Type B pancreatic cell (in vitro differentiated cells): ENCODE results near the gene CFAP107. TPM values are rescaled to one million over a fixed set of nuclear protein-coding genes. Genes with fewer than 3 reads are reported as not detected.

Source experiments
- DNase-seq: peaks from one replicate; pipeline ENCODE4 v3.0.0; 2021; ENCODE audit warnings: mixed read lengths; ENCODE audit not compliant: unreplicated experiment; ENCODE audit errors: extremely low spot score
- H3K27ac Mint-ChIP-seq: 2 replicates; pipeline ENCODE4 v1.8.0; 2021; ENCODE audit warnings: mild to moderate bottlenecking, mixed read lengths
- H3K27me3 Mint-ChIP-seq: 2 replicates; pipeline ENCODE4 v1.8.0; 2021; ENCODE audit warnings: mixed read lengths
- H3K36me3 Mint-ChIP-seq: 2 replicates; pipeline ENCODE4 v1.8.0; 2021; ENCODE audit warnings: mixed read lengths
- H3K4me1 Mint-ChIP-seq: one replicate; pipeline ENCODE4 v1.8.0; 2021; ENCODE audit warnings: mixed read lengths; ENCODE audit not compliant: unreplicated experiment
- H3K4me3 Mint-ChIP-seq: 2 replicates; pipeline ENCODE4 v1.8.0; 2021; ENCODE audit warnings: mild to moderate bottlenecking, mixed read lengths
- H3K9me3 Mint-ChIP-seq: 2 replicates; pipeline ENCODE4 v1.8.0; 2021; ENCODE audit warnings: mixed read lengths
- CTCF ChIP-seq: fragments of 200-600 bp; sonication (generic); conservative IDR thresholded peaks from 2 replicates; pipeline ENCODE4 v1.5.0; 2021; ENCODE audit warnings: antibody characterized with exemption, mild to moderate bottlenecking
- total RNA-seq: library from RNA; stranded (reverse); gene quantifications from 2 replicates; pipeline ENCODE4 v1.2.1, GENCODE V29; 2021; ENCODE audit warnings: low replicate concordance

The CFAP107 gene
- total RNA-seq, 1 donor from 2014 or later = 2.7 TPM

DNA sequence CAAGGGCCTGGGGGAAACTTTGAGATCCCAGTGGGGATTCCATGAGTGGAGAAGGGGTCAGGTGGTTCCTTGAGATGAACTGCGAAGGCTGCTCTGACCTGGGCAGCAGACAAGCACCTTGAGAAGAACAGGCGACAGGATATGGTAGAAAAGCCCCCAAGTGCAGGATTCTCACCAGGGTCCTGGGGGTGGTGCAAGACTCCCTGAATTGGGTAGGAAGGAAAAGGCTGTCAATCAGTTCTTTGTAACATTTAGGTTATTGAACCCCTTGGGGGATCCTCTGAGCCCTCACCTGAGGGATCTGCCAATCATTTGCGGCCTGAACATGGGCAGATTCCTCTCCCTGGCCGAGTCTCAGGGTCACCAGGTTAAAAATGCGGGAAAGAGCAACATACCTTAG, 25.2 kb downstream of the CFAP107 start:
- Mint-ChIP-seq H3K4me3 (no peak overlapping the region), H3K27me3 (peaks cover 42% of the 10 kb centered on the region), H3K36me3 (no peaks in the 10 kb centered on the region), H3K27ac (no peak overlapping the region), H3K9me3 (no peaks in the 10 kb centered on the region), H3K4me1 (no peaks in the 10 kb centered on the region)
- no peak for TF ChIP-seq CTCF
- DNase-seq = no peak

GRCh38 chr1:12772520-12772919, 26.5 kb downstream of the CFAP107 start:
- H3K27ac Mint-ChIP-seq = no peak overlapping the region
- H3K4me1 Mint-ChIP-seq = no peaks in the 10 kb centered on the region
- H3K9me3 Mint-ChIP-seq = no peaks in the 10 kb centered on the region
- H3K36me3 Mint-ChIP-seq = no peaks in the 10 kb centered on the region
- no peak for DNase-seq
- no peak overlapping the region for H3K4me3 Mint-ChIP-seq
- no peak for TF ChIP-seq CTCF
- peaks cover 46% of the 10 kb centered on the region for H3K27me3 Mint-ChIP-seq

DNA sequence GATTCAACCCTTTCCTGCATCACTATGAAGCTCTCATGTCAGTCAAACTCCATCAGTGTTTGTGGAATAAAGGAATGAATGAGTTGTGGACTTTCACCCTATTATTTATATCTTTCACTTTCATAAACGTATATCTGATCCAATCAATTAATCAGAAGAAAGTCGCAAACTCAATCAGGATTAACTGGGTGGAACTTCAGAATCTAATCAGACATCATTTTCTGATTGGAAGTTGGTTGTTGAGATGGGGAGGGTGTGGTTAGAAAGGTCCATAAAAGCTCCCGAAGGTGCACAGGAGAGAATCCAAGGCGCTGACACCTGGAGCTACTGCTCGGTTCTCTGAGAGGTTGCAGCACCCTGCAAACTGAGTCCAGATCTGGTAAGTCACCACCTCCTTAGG, 27.4 kb downstream of the CFAP107 start, which contains the start of gene PRAMEF12:
TSS of gene PRAMEF12 (plus strand) at position 301 of the 400 bp plus-strand sequence. CDS start 1,130 bp downstream, outside the sequence.
- DNase-seq = no peak
- Mint-ChIP-seq H3K4me3 (no peak within 1 kb of the TSS), H3K27me3 (peaks cover 46% of the 10 kb centered on the region), H3K9me3 (no peaks in the 10 kb centered on the region), H3K27ac (no peak within 1 kb of the TSS), H3K4me1 (no peaks in the 10 kb centered on the region), H3K36me3 (no peaks in the 10 kb centered on the region)
- no peak for TF ChIP-seq CTCF

DNA sequence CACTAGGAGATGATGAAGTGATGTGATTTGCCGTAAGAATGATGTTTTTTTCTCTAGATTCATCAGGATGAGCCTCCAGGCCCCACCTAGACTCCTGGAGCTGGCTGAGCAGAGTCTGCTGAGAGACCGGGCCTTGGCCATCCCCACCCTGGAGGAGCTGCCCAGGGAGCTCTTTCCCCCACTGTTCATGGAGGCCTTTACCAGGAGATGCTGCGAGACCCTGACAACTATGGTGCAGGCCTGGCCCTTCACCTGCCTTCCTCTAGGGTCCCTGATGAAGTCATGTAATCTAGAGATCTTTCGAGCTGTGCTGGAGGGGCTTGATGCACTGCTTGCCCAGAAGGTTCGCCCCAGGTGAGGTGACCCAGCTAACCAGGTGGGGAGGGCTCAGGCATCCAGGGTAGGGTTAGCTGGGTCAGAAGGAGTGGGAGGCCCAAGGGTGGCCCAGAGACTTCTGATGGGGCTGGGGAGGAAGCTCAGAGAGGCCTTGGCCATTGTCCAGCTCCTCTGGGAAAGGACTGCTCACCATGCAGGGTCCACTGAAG, 28.9 kb downstream of the CFAP107 start:
- peaks cover 51% of the 10 kb centered on the region for H3K27me3 Mint-ChIP-seq
- no peak for DNase-seq
- no peak overlapping the region for H3K4me3 Mint-ChIP-seq
- H3K9me3 Mint-ChIP-seq = no peaks in the 10 kb centered on the region
- no peak for TF ChIP-seq CTCF
- H3K36me3 Mint-ChIP-seq = no peaks in the 10 kb centered on the region
- no peaks in the 10 kb centered on the region for H3K4me1 Mint-ChIP-seq
- H3K27ac Mint-ChIP-seq = no peak overlapping the region

DNA sequence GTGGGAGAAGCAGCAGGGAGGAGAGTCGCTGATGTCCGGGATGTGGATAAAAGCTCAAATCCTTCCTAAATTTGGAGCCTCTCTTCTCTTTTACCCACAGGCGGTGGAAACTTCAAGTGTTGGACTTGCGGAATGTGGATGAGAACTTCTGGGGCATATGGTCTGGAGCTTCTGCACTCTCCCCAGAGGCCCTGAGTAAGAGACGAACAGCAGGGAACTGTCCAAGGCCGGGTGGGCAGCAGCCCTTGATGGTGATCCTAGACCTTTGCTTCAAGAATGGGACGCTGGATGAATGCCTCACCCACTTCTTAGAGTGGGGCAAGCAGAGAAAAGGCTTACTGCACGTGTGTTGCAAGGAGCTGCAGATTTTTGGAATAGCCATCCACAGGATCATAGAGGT, 29.4 kb downstream of the CFAP107 start:
- H3K9me3 Mint-ChIP-seq = no peaks in the 10 kb centered on the region
- no peak for DNase-seq
- no peaks in the 10 kb centered on the region for H3K36me3 Mint-ChIP-seq
- peaks cover 46% of the 10 kb centered on the region for H3K27me3 Mint-ChIP-seq
- TF ChIP-seq CTCF = no peak
- H3K4me1 Mint-ChIP-seq = no peaks in the 10 kb centered on the region
- no peak overlapping the region for H3K4me3 Mint-ChIP-seq
- H3K27ac Mint-ChIP-seq = no peak overlapping the region
